ENCODE results near the gene CHD2.

DNA sequence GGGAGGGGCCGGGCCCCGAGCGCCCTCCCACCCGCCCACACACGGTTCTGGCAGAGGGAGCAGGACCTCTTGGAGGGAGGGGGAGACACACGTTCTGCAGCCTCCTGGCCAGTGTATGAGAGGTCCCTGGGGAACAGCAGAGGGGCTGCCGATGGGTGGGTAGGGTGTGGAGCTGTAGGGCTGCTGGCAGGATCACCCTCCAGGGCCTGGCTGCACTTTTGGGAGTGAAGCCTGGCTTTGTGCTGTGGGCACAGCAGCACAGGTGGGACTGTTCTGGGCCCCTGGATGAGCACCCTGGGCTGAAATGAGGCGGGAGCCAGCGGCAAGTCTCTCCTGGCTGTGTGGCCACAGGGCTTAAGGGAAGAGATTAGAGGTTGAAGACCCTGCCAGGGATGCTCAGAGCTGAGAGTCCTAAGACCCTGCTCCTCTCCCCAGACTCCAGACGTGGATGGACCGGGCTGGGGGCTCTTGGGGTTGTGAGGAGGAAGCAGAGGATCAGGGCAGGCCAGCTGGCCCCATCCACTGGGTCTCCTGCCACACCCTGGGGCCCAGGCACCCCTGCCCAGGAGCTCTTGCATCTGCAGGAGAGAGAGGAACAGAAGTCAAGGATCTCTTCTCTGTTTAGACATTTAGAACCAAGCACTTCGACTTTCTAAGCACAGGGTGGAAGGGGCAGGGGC, 143.6 kb downstream of the CHD2 start:
- TF ChIP-seq TAF1 (IDR thresholded peaks at IDR 0.05; ENCODE audit: borderline replicate concordance, low read depth, low read length) (no peak), EP300 (IDR thresholded peaks at IDR 0.05; ENCODE audit: borderline replicate concordance in 1 of 2, control insufficient read depth in 1 of 2, low read depth in 2 of 2, low read length in 2 of 2) (no peak), SMC3 (IDR thresholded peaks at IDR 0.05; ENCODE audit: borderline replicate concordance, low read length) (no peak), EGR1 (IDR thresholded peaks at IDR 0.05; ENCODE audit: borderline replicate concordance in 1 of 2, low read depth in 2 of 2, low read length in 2 of 2) (no peak), EZH2 (IDR thresholded peaks at IDR 0.05; ENCODE audit: borderline replicate concordance, control insufficient read depth, low read depth, low read length) (no peak), MTA3 (IDR thresholded peaks at IDR 0.05; ENCODE audit: borderline replicate concordance, low read length) (no peak)
- TF ChIP-seq, protein P1, sequence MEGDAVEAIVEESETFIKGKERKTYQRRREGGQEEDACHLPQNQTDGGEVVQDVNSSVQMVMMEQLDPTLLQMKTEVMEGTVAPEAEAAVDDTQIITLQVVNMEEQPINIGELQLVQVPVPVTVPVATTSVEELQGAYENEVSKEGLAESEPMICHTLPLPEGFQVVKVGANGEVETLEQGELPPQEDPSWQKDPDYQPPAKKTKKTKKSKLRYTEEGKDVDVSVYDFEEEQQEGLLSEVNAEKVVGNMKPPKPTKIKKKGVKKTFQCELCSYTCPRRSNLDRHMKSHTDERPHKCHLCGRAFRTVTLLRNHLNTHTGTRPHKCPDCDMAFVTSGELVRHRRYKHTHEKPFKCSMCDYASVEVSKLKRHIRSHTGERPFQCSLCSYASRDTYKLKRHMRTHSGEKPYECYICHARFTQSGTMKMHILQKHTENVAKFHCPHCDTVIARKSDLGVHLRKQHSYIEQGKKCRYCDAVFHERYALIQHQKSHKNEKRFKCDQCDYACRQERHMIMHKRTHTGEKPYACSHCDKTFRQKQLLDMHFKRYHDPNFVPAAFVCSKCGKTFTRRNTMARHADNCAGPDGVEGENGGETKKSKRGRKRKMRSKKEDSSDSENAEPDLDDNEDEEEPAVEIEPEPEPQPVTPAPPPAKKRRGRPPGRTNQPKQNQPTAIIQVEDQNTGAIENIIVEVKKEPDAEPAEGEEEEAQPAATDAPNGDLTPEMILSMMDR (IDR thresholded peaks at IDR 0.05 in 2 of 3, conservative IDR thresholded peaks at IDR 0.05 in 1 of 3; ENCODE audit: control insufficient read depth in 2 of 3, extremely low read depth in 1 of 3, insufficient read depth in 1 of 3, low read depth in 3 of 3, low read length in 3 of 3), result no peak

Measured in GM12878 (cell line).